Osteoblast (primary cell): ENCODE measurements around the gene PTCD2. TPM values are rescaled to one million over a fixed set of nuclear protein-coding genes. Genes with fewer than 3 reads are reported as not detected.

Experiments used
- DNase-seq: peaks from one replicate; pipeline ENCODE4 v3.0.0; 2011; ENCODE audit warnings: low spot score, mixed read lengths; ENCODE audit not compliant: insufficient read length; ENCODE audit errors: missing footprints
- H2AFZ ChIP-seq: 2 replicates; pipeline ENCODE4 v1.6.0; 2011; ENCODE audit warnings: mild to moderate bottlenecking, low read length
- H3K27ac ChIP-seq: 2 replicates; pipeline ENCODE4 v1.5.1; 2011; ENCODE audit warnings: mild to moderate bottlenecking, low read depth, low read length, moderate library complexity
- H3K27me3 ChIP-seq: 2 replicates; pipeline ENCODE4 v1.6.0; 2012; ENCODE audit warnings: mild to moderate bottlenecking, control low read depth, inconsistent platforms, low read length, moderate library complexity; ENCODE audit not compliant: insufficient read depth
- H3K36me3 ChIP-seq: 2 replicates; pipeline ENCODE4 v1.5.1; 2011; ENCODE audit warnings: mild to moderate bottlenecking, low read length, control low read depth, moderate library complexity; ENCODE audit not compliant: insufficient read depth
- H3K4me1 ChIP-seq: 2 replicates; pipeline ENCODE4 v1.5.1; 2011; ENCODE audit warnings: mild to moderate bottlenecking, low read length, control low read depth, moderate library complexity; ENCODE audit not compliant: insufficient read depth
- H3K4me2 ChIP-seq: 2 replicates; pipeline ENCODE4 v1.6.0; 2011; ENCODE audit warnings: mild to moderate bottlenecking, low read length; ENCODE audit not compliant: insufficient read depth
- H3K4me3 ChIP-seq: fragments of 200-600 bp; sonication (generic); 3 replicates; pipeline ENCODE4 v1.5.1; 2012; ENCODE audit warnings: mild to moderate bottlenecking, low read length, inconsistent platforms; ENCODE audit not compliant: insufficient read depth
- H3K79me2 ChIP-seq: 2 replicates; pipeline ENCODE4 v1.6.0; 2012; ENCODE audit warnings: mild to moderate bottlenecking, low read length, control low read depth, inconsistent platforms; ENCODE audit not compliant: insufficient read depth
- H3K9me3 ChIP-seq: 2 replicates; pipeline ENCODE4 v1.5.1; 2011; ENCODE audit warnings: low read depth, low read length, control low read depth
- H4K20me1 ChIP-seq: 2 replicates; pipeline ENCODE4 v1.6.0; 2012; ENCODE audit warnings: mild to moderate bottlenecking, low read length, control low read depth; ENCODE audit not compliant: insufficient read depth
- total RNA-seq: library from RNA; depleted of rRNA; stranded (reverse); fragments of >200 nt; gene quantifications from 2 replicates; pipeline ENCODE4 v1.2.3, GENCODE V29; 2012
- TF ChIP-seq, protein P1 (sequence below): IDR thresholded peaks from 2 replicates; pipeline ENCODE4 v1.5.1; 2011; ENCODE audit warnings: mild to moderate bottlenecking, low read depth, low read length, moderate library complexity; ENCODE audit errors: extremely low read depth

Gene PTCD2
- total RNA-seq, 1 donor, result 8.3 TPM

DNA sequence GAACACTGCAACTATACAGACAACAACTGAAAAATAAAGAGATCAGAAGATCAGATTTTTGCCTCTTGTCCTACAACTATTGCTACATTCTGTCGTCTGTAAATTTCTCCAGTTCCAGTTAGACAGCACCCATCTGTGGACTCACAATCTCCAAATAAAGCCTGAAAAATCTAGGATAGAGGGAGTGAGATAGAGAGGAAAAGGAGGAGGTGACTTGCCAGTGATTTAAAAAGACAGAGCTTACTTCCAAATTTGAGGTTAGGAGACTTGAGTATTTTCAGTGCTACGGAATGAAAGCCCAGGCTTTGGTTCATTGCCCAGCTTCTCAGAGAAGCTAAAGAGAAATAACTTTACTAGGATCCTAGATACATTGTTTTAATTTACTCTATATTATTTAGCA is 63.6 kb downstream of the PTCD2 start:
- DNase-seq, result no peak
- H3K27ac ChIP-seq, result peak overlapping the region; percentile 29
- no peaks in the 10 kb centered on the region for H3K27me3 ChIP-seq
- no peak overlapping the region for H3K4me3 ChIP-seq
- no peak overlapping the region for H2AFZ ChIP-seq
- H3K36me3 ChIP-seq, result no peaks in the 10 kb centered on the region
- peaks cover 48% of the 10 kb centered on the region for H3K4me1 ChIP-seq
- H4K20me1 ChIP-seq, result no peaks in the 10 kb centered on the region
- no peak overlapping the region for H3K4me2 ChIP-seq
- H3K9me3 ChIP-seq, result no peaks in the 10 kb centered on the region
- TF ChIP-seq, protein P1, sequence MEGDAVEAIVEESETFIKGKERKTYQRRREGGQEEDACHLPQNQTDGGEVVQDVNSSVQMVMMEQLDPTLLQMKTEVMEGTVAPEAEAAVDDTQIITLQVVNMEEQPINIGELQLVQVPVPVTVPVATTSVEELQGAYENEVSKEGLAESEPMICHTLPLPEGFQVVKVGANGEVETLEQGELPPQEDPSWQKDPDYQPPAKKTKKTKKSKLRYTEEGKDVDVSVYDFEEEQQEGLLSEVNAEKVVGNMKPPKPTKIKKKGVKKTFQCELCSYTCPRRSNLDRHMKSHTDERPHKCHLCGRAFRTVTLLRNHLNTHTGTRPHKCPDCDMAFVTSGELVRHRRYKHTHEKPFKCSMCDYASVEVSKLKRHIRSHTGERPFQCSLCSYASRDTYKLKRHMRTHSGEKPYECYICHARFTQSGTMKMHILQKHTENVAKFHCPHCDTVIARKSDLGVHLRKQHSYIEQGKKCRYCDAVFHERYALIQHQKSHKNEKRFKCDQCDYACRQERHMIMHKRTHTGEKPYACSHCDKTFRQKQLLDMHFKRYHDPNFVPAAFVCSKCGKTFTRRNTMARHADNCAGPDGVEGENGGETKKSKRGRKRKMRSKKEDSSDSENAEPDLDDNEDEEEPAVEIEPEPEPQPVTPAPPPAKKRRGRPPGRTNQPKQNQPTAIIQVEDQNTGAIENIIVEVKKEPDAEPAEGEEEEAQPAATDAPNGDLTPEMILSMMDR, result no peak
- no peaks in the 10 kb centered on the region for H3K79me2 ChIP-seq

DNA sequence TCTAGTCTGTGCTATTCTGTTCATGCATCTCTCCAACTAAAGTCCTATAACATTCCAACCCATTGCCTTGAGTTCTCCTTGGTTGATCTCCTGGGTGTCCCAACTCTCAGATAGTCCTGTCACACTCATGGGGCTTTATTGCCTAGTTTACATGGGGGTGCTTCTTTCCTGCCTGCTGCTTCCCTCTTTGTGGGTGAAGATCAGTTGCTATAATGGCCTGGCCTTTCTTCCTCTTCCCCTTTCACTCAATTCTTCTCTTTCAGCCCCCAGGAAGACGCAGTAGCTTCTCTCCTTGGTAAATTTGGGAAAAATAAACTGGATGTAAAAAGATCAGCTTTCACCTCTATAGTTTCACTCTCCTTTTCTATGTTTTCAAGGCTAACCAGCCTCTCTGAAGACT is 66.5 kb downstream of the PTCD2 start:
- Histone ChIP-seq H3K4me2 (no peak overlapping the region), H3K4me1 (peaks cover 43% of the 10 kb centered on the region)
- DNase-seq, result no peak

DNA sequence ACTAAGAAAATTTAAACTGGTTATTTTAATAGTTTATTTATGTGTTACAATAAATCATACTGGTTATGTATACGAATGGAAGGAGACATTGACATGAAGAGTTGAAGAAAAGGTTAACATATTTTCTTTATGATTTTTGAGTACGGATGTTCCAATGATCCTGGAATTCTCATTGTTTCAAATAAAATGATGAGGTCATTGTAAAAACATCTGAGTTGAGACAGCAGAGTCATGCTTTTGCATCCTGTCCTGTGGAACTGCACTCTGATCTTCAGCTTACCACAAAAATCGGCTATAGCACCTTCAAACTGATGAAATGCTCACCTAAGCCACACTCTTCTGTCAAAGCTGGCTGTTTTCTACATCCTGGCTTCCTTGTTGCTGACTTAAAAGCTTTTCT is 67.8 kb downstream of the PTCD2 start:
- no peak overlapping the region for H2AFZ ChIP-seq
- H3K9me3 ChIP-seq, result no peaks in the 10 kb centered on the region
- TF ChIP-seq, protein P1, result no peak
- peaks cover 55% of the 10 kb centered on the region for H3K4me1 ChIP-seq
- H3K27me3 ChIP-seq, result no peaks in the 10 kb centered on the region
- no peaks in the 10 kb centered on the region for H4K20me1 ChIP-seq
- H3K4me2 ChIP-seq, result peak overlapping the region; percentile 58
- no peak overlapping the region for H3K4me3 ChIP-seq
- H3K36me3 ChIP-seq, result no peaks in the 10 kb centered on the region
- DNase-seq, result no peak
- no peaks in the 10 kb centered on the region for H3K79me2 ChIP-seq
- H3K27ac ChIP-seq, result peak overlapping the region; percentile 84

More for the DNA sequence above, 66.5 kb downstream of the PTCD2 start:
- no peaks in the 10 kb centered on the region for H3K36me3 ChIP-seq
- H3K79me2 ChIP-seq, result no peaks in the 10 kb centered on the region
- no peaks in the 10 kb centered on the region for H4K20me1 ChIP-seq
- no peaks in the 10 kb centered on the region for H3K27me3 ChIP-seq
- no peaks in the 10 kb centered on the region for H3K9me3 ChIP-seq
- peak overlapping the region; percentile 62 for H2AFZ ChIP-seq
- H3K4me3 ChIP-seq, result no peak overlapping the region
- peak overlapping the region; percentile 51 for H3K27ac ChIP-seq
- TF ChIP-seq, protein P1, result no peak

DNA sequence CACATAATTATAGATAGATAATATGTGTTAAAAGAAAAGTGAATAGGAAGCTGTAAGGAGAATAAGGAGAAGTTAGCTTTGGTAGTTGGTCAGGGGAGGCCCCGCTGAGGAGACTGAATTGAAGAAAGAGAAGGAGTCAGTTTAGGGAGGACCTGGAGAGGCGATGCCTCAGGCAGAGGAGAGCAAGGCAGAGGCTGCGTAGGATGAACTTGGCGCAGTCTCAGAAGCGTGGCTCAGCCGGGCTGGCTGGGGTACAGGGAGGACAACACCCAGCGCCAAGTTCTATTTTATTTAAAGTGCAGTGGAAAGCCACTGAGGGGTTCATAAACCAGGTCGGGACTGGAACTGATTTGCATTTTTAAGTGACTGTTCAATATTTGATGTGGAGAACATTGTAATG is 68.5 kb downstream of the PTCD2 start:
- DNase-seq, result no peak
- no peaks in the 10 kb centered on the region for H3K27me3 ChIP-seq
- H2AFZ ChIP-seq, result peak overlapping the region; percentile 64
- peak overlapping the region; percentile 58 for H3K4me2 ChIP-seq
- no peak overlapping the region for H3K4me3 ChIP-seq
- H3K4me1 ChIP-seq, result peaks cover 49% of the 10 kb centered on the region
- H3K79me2 ChIP-seq, result no peaks in the 10 kb centered on the region
- no peaks in the 10 kb centered on the region for H4K20me1 ChIP-seq
- H3K9me3 ChIP-seq, result no peaks in the 10 kb centered on the region
- H3K27ac ChIP-seq, result peak overlapping the region; percentile 84
- TF ChIP-seq, protein P1, result no peak
- no peaks in the 10 kb centered on the region for H3K36me3 ChIP-seq
